ENCODE data around the gene KRTAP3-3. TPM values are rescaled to one million over a fixed set of nuclear protein-coding genes. Genes with fewer than 3 reads are reported as not detected.

KRTAP3-3 gene
- total RNA-seq, 1 donor from 2014 or later, result not detected

DNA sequence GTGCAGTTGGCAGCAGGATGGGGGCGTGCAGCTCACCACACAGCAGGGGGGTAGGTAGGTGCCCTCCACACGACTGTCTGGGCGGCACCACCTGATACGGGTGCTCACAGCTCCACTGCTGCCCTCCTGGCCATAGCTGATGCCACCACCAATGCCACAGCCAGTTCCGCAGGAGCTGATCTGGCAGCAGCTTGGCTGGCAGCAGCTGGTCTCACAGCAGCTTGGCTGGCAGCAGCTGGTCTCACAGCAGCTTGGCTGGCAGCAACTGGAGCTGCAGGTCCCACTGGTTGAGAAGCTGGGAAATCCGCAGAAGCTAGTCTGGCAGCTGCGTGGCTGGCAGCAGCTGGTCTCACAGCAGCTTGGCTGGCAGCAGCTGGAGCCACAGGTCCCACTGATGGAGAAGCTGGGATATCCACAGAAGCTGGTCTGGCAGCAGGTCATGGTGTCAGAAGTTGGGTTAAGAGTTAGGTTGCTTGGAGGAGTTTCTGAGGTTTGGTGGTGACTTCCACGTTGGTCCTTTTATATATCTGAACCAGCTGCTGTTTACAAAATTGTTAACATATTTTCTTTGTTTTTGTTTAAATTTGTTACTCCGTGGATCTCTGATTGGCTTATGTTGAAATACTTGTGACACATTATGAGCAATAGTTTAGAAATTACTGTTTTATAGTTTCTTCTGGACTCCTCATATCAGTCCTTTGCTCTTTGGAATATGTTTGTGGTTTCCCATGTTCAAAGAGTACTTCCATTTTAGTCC is 32.9 kb upstream of the KRTAP3-3 start, which contains the start of gene KRTAP1-5:
KRTAP1-5 (minus strand) TSS at position 494 of the 757 bp plus-strand sequence; CDS start at position 441, 53 bp downstream.
- DNase-seq (ENCODE audit: low spot score in 2 of 2), result no peak
- Histone ChIP-seq H3K4me1 (no peaks in the 10 kb centered on the region), H3K36me3 (no peaks in the 10 kb centered on the region), H3K27ac (no peak within 1 kb of the TSS), H3K4me3 (no peak within 1 kb of the TSS), H3K9me3 (no peaks in the 10 kb centered on the region), H3K27me3 (peaks cover 5% of the 10 kb centered on the region)
- TF ChIP-seq, protein P1, sequence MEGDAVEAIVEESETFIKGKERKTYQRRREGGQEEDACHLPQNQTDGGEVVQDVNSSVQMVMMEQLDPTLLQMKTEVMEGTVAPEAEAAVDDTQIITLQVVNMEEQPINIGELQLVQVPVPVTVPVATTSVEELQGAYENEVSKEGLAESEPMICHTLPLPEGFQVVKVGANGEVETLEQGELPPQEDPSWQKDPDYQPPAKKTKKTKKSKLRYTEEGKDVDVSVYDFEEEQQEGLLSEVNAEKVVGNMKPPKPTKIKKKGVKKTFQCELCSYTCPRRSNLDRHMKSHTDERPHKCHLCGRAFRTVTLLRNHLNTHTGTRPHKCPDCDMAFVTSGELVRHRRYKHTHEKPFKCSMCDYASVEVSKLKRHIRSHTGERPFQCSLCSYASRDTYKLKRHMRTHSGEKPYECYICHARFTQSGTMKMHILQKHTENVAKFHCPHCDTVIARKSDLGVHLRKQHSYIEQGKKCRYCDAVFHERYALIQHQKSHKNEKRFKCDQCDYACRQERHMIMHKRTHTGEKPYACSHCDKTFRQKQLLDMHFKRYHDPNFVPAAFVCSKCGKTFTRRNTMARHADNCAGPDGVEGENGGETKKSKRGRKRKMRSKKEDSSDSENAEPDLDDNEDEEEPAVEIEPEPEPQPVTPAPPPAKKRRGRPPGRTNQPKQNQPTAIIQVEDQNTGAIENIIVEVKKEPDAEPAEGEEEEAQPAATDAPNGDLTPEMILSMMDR (IDR thresholded peaks at IDR 0.05), result no peak
- intact Hi-C loops (cut with DNase I), result no loop called here

DNA sequence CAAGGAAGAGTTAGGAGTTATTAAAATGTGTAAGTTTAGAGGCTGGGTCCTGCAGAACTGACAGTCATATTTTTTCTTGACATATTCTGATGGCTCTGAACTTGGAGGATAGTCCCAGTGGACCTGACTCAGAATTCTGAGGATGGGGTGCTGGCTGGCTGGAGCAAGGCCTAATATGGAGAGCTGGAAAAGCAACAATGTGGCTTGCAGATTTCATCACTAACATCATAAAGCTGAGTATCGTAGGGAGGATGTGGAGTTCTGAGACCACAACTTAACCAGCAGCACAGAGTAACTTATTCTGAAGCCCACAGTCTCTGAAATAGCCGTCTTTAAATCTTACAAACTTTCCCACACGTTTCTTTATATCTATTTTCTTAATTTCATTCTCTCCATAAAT is 30.7 kb upstream of the KRTAP3-3 start:
- H3K27ac ChIP-seq, result no peak overlapping the region
- no peaks in the 10 kb centered on the region for H3K9me3 ChIP-seq
- DNase-seq (ENCODE audit: low spot score in 2 of 2), result no peak
- peaks cover 5% of the 10 kb centered on the region for H3K27me3 ChIP-seq
- intact Hi-C loops (cut with DNase I), result no loop called here
- H3K4me1 ChIP-seq, result no peaks in the 10 kb centered on the region
- TF ChIP-seq, protein P1 (IDR thresholded peaks at IDR 0.05), result no peak
- no peak overlapping the region for H3K4me3 ChIP-seq
- H3K36me3 ChIP-seq, result no peaks in the 10 kb centered on the region

DNA sequence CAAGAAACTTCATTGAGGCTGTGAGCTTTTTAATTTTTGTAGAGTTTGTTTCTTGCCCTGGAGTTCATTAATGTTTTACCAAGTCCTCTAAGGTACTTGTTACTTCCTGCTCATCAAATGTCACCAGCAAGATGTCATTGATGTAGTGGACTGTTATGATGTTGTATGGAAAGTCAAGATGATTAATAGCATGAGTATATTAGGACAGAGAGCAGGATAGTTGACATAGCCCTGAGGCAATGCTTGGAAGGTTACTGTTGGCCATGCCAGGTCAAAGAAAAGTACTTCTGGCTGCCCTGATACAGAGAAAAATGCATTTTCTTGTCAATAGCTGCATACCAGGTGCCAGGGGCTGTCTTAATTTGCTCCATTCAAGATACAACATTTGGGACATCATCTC is 26.4 kb upstream of the KRTAP3-3 start:
- Histone ChIP-seq H3K27ac (no peak overlapping the region), H3K4me1 (no peaks in the 10 kb centered on the region), H3K9me3 (no peaks in the 10 kb centered on the region), H3K27me3 (no peaks in the 10 kb centered on the region), H3K36me3 (no peaks in the 10 kb centered on the region), H3K4me3 (no peak overlapping the region)
- TF ChIP-seq, protein P1 (IDR thresholded peaks at IDR 0.05), result no peak
- no peak for DNase-seq (ENCODE audit: low spot score in 2 of 2)
- intact Hi-C loops (cut with DNase I), result no loop called here

DNA sequence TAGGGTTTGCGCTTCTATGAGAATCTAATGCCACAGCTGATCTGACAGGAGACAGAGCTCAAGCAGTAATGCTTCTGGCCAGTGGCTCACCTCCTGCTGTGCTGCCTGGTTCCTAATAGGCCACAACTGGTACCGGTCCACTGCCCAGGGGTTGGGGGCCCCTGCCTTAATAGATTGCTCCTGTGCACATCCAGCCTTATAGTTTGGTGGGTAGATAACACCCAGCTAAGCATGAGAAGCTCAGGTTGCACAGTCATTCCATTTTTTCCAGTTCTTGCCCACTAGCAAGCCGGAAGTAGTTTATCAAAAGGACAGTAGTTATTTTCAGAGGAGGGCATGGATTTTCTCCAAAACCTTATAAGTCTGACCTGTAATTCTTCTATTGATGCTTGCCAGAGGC is 25.5 kb upstream of the KRTAP3-3 start:
- Histone ChIP-seq H3K4me3 (no peak overlapping the region), H3K4me1 (no peaks in the 10 kb centered on the region), H3K27ac (no peak overlapping the region), H3K9me3 (no peaks in the 10 kb centered on the region), H3K27me3 (no peaks in the 10 kb centered on the region), H3K36me3 (no peaks in the 10 kb centered on the region)
- intact Hi-C loops (cut with DNase I), result no loop called here
- TF ChIP-seq, protein P1 (IDR thresholded peaks at IDR 0.05), result no peak
- DNase-seq (ENCODE audit: low spot score in 2 of 2), result no peak

DNA sequence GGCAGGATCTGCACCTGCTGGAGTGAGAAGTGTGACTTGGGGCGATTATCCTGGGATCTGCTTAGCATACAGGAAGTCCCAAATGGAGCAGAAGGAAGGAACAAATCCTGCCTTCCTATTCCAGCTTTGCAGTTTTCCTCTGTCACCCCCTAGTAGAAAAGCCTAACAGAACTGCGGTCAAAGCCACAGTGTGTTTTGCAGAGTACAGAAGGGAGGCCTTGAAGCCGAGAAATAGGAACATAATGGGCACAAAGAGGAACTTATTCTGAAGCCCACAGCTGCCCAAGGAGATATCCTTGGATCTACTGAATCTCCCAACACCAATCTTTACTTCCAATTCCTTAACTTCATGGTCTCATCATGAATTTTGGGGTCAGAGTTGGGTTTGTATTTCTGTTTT is 24.6 kb upstream of the KRTAP3-3 start:
- DNase-seq (ENCODE audit: low spot score in 2 of 2), result no peak
- H3K4me1 ChIP-seq, result no peaks in the 10 kb centered on the region
- intact Hi-C loops (cut with DNase I), result no loop called here
- H3K36me3 ChIP-seq, result no peaks in the 10 kb centered on the region
- TF ChIP-seq, protein P1 (IDR thresholded peaks at IDR 0.05), result no peak
- no peak overlapping the region for H3K27ac ChIP-seq
- no peak overlapping the region for H3K4me3 ChIP-seq
- H3K9me3 ChIP-seq, result no peaks in the 10 kb centered on the region
- H3K27me3 ChIP-seq, result no peaks in the 10 kb centered on the region

All from ascending aorta (tissue), 2 donors.